NK-92 (cell line): ENCODE measurements around the gene TMPRSS15.

Experiments used
- DNase-seq: peaks from one replicate; lab custom pipeline; 2025; ENCODE audit not compliant: unreplicated experiment; lab: John Stamatoyannopoulos, UW

Gene TMPRSS15

DNA sequence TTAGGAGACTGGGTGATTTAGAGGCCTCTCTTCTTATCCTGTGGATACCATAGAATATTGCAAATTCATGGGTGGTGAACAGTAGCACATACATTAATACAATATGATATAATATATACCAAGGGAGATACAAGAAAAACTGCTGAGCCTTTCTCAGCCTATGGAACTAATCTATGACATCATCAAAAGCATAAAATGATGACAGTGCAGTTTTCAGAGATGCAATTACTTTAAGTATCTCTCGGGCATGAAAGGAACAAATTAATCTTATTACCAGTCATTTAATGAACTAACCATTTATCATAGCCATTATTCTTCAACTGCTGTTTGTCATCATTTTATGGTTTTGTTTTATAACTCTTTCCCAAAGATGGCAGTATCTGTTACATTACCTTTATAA, 155.4 kb downstream of the TMPRSS15 start:
- no peak for DNase-seq

- no peak for DNase-seq
Measured at GRCh38 chr21:18245464-18245967, 158.1 kb downstream of the TMPRSS15 start.

DNA sequence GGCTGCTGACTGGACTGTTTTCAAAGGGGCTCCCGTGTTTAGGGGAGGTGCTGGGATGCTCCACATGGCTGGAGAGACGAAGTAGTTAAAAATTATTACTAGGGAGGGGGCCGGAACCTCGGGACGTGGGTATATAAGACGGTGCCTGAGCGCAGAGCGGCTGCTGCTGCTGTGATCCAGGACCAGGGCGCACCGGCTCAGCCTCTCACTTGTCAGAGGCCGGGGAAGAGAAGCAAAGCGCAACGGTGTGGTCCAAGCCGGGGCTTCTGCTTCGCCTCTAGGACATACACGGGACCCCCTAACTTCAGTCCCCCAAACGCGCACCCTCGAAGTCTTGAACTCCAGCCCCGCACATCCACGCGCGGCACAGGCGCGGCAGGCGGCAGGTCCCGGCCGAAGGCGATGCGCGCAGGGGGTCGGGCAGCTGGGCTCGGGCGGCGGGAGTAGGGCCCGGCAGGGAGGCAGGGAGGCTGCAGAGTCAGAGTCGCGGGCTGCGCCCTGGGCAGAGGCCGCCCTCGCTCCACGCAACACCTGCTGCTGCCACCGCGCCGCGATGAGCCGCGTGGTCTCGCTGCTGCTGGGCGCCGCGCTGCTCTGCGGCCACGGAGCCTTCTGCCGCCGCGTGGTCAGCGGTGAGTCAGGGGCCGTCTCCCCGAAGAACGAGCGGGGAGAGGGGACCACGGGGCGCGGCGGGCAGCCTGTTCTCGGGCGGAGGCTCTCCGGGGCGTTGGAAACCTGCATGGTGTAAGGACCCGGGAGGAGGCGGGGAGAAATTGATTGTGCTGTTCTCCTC, 158.7 kb downstream of the TMPRSS15 start, which contains the start of gene CHODL:
CHODL (plus strand) TSS at position 163 of the 793 bp plus-strand sequence; CDS start at position 554, 391 bp downstream.
- no peak for DNase-seq

GRCh38 chr21:18235545-18235944, 168.0 kb downstream of the TMPRSS15 start:
- no peak for DNase-seq

DNA sequence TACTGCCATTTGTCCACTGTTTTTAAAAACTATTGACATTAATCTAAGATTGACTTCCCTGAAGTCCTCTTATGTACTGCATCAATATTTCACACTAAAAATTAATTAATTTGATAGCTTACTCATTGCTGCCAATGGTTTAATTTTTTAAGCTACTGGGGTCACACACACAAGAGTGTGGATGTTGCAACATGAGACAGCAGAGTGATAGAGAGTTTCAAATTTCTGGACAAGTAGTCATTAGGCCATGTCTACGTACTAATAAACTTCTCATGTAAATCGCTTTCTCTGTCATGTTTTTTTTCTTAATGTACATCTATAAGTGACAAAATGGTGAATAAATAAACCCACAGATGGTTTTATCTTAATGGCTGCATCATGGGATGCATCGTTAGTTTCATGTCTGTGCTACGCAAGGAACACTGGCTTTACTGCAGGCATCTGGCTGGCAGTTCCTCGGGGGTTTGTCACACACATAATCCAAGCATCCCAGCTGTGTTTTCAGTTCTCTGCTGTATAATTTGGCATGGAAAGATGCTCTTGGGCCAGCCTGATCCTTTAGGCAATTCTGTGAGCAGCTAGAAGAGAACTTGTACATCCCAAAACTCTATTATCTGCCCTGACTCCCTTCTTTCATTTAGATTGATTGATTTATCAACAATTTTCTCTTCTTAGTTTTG, 175.4 kb downstream of the TMPRSS15 start:
- DNase-seq, result no peak

DNA sequence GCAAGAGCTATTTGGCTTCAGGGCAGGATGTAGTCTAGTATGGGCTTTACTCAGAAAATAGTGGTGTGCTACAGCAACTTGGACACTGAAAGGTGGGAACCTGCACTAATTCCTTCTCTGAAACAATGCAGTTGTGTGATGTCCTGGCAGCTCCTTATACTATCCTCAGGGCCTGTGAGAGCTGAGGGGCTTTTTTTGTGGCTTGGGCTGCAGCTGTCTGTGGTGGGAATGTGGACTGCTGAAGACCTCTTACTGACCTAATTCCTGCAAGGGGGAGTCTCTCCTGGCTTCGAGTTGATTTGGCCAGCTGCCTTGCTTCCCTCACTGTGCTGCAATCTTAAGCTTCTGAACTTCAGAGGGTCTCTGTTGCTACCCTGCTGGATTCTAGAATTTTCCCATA, 181.2 kb downstream of the TMPRSS15 start:
- DNase-seq, result no peak

- DNase-seq, result no peak
Measured at GRCh38 chr21:18220498-18220897, 183.1 kb downstream of the TMPRSS15 start.
